ENCODE measurements around the gene SSBP3.

GRCh38 chr1:54287176-54287650 lies 119.0 kb downstream of the SSBP3 start:
- no peak for TF ChIP-seq POLR2A (IDR thresholded peaks at IDR 0.05; ENCODE audit: low read depth)
- TF ChIP-seq CTCF (IDR thresholded peaks at IDR 0.05): no peak
- peak; percentile 57 to 83 for TF ChIP-seq POLR2AphosphoS5 (IDR thresholded peaks at IDR 0.05)
